GM21619 (cell line): ENCODE results near the gene SOX9.
"Not testable (repeated sequence)": the region's sequence is repeated elsewhere in the genome, so short reads cannot be mapped to it uniquely, and the experiment has no call there.

Source experiments
- ATAC-seq: cut with Tn5 transposase; IDR thresholded peaks from one replicate; pipeline ENCODE4 v1.9.1; 2021; ENCODE audit not compliant: unreplicated experiment

The SOX9 gene

GRCh38 chr17:72125742-72126141 lies 4.9 kb downstream of the SOX9 start:
- ATAC-seq = no peak

- ATAC-seq = no peak
These were observed 6.0 kb downstream of the SOX9 start for GRCh38 chr17:72126575-72127486.

- ATAC-seq = no peak
These were observed 7.2 kb downstream of the SOX9 start for GRCh38 chr17:72128039-72128438.

DNA sequence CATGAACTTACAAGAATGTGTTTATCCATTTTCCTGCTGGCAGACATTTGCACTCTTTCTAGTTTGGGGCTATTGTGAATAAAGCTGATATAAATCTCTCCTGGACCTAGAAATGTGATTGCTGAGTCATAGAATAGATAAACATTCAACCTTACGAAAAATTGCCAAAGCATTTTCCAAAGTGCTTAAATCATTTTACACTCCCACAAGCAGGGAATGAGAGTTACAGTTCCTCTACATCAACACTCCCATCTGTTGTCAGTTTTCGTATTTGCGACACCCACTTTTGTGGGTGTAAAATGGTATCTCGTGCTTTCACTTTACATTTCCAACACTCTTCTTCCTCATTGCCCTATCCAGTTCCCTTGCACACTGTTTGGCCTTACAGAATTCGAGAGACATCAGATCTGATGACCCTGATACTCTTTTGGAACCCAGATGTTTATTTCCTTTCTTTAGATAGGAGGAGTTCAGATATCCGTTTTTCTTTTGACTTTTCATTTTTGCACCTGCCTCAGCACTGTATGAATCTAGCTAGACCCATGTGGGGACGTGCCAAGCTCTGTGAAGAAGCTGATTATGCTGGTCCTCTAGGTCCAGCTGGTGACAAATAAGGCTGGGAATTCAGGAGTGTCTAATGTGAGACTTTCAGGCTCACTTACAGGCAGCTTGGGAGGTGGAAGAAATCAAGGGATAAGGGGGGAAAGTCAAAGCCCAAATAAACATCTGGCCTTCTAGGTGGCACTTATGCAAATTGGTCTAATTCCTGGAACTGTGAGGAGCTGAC lies 14.0 kb downstream of the SOX9 start:
- no peak for ATAC-seq

DNA sequence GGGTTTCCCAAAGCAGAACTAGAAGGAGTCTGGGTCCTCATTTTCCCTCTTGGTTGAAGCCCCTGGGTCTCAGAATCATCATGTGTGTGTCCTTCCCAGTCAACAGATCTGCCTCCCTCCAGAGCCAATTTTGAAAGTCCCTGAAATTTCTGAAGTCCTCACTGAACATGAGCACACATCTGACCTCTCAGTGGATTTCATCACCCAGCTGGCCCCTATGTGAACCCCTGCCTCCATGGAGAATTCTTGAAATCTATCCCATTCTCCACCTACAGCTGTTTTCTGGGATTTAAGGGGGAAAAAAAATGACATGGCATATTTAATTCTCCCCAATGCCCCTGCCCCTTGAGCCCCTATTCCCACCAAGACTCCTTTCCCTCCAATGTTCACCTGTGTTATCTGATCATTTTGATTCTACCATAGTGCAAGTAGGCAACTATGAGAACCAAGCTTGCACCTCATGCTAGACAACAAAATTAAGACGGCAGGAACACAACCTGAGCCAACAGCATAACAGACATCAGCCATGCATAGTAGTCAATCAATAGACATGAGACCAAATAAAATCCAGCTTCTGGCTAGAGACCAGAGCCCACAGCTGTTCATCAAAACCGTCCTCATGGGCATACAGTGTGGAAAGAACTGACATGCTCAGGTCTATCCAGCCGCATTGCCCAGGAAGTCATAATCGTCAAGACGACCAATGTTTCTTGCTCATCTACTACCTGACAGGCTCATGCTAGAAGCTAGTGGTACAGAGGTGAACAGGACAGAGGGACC lies 14.9 kb downstream of the SOX9 start:
- no peak for ATAC-seq

DNA sequence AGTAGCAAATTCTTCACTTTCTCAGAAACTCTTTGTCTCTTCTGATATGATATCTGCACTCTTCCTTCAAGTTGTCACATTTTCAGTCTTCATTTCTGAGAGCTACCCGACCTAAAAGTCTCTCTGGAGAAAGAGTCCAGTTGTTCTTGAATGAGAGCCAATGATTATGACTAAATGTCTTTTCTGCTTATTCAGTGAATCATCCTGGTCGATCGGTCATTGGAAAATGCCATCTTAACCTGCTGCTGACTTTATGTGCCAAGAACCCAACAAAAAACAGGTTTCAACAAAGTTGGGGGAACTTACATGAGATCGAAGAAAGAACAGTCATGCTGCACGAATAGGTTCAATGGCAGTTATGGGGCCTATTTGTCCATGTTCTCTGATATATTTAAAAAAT lies 15.9 kb downstream of the SOX9 start:
- ATAC-seq = no peak

GRCh38 chr17:72137161-72137560 lies 16.3 kb downstream of the SOX9 start:
- no peak for ATAC-seq

DNA sequence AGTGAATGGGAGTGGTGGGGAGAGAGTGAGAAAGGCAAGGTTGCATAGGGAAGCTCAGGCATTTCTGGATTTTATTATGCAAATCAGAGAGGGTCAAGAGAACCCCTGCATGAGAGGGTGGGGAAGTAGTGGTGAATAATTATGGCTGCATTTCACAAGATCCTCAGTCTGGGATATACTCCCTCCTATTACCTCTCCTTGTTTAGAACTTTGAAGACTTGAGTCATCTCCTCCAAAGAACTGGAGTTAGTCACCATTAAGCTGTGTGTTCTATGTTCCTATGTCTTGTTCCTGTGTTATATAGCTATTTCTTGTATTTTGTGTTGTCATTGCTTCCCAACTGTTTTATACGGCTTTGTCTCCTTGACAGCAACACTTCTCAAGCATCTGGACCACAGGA lies 18.4 kb downstream of the SOX9 start:
- ATAC-seq = no peak

- ATAC-seq = no peak
These were observed 20.5 kb downstream of the SOX9 start for GRCh38 chr17:72141336-72141735.

DNA sequence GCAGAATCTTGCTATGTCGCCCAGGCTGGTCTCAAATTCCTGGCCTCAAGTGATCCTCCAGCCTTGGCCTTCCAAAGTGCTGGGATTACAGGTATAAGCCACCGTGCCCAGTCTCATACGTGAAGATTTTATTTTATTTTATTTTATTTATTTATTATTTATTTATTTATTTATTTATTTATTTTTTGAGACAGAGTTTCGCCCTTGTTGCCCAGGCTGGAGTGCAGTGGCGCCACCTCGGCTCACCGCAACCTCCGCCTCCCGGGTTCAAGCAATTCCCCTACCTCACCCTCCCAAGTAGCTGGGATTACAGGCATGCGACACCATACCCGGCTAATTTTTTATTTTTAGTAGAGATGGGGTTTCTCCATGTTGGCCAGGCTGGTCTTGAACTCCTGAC lies 21.3 kb downstream of the SOX9 start:
- not testable (repeated sequence) for ATAC-seq

DNA sequence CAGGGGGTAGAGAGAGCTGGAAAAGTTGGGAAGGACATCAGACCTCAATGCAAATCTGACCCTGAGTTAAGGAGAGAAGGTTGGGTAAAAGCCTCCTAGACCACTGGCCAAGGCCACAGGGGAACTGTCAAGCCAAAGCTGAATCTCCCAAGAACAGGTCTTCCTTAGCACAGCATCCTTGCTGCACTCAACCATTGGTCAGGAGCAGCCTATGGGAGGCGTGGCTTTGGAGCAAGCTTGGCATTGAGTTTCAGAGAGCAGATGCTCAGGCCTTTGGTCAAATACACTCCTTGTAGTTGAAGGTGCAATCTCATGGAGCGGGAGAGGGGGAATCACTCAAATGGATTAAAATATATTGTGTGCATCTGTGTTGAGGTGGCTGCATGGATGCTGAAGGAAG lies 21.8 kb downstream of the SOX9 start:
- no peak for ATAC-seq

DNA sequence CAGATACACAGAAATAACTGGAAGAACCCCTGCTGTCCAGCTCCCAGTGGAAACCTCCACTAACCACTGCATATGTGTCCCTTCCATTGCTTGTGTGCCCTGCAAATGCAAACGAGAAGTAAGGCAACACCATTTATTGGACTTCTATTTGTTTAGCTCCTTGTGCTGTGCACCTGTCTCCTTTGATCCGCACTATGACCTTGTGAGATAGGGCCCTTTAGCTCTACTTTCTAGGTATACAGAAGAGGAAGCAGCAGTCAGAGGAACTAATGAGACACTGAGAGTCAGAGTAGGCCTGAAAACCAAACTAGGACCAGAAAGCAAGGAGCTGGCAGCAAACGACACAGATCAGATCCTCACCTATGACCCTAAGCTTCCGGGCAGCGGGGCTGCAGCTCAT lies 22.4 kb downstream of the SOX9 start:
- no peak for ATAC-seq

- ATAC-seq = no peak
These were observed 23.3 kb downstream of the SOX9 start for GRCh38 chr17:72144101-72144500.

DNA sequence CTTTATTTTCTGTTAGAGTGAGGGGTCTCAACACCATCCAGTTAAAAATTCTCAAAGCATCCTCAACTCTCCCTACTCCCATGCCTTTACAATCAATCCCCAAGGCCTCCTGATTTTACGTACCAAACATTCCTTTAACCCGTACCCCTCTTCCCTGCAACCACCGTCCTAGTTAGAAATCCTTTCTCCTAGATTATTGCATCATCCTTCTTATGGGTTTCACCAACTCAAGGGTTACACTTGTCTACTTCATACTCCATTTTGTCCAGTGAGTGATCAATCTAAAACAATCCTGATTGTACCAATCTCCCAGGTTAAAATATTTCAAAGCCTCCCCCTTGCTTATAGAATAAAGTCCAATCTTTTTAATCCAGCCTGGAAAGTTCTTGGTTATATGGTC lies 24.7 kb downstream of the SOX9 start:
- no peak for ATAC-seq

- no peak for ATAC-seq
These were observed 25.1 kb downstream of the SOX9 start for GRCh38 chr17:72145962-72146361.

DNA sequence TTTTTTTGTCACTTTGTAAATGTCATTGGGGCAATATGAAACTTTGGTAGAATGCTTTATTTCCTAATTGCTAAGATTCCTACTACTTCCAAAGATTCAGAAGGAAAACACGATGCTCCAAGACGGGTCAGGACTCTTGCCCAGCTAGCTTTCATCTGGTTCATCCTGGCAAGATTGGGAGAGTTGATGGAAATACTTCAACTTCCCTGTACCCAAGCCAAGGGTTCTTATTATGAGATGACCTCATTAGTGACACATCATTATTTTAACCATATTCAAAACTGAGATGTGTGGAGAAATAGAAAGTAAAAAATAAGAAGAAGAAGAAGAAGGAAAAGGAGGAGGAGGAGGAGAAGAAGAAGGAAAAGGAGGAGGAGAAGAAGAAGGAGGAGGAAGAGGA lies 25.6 kb downstream of the SOX9 start:
- no peak for ATAC-seq

DNA sequence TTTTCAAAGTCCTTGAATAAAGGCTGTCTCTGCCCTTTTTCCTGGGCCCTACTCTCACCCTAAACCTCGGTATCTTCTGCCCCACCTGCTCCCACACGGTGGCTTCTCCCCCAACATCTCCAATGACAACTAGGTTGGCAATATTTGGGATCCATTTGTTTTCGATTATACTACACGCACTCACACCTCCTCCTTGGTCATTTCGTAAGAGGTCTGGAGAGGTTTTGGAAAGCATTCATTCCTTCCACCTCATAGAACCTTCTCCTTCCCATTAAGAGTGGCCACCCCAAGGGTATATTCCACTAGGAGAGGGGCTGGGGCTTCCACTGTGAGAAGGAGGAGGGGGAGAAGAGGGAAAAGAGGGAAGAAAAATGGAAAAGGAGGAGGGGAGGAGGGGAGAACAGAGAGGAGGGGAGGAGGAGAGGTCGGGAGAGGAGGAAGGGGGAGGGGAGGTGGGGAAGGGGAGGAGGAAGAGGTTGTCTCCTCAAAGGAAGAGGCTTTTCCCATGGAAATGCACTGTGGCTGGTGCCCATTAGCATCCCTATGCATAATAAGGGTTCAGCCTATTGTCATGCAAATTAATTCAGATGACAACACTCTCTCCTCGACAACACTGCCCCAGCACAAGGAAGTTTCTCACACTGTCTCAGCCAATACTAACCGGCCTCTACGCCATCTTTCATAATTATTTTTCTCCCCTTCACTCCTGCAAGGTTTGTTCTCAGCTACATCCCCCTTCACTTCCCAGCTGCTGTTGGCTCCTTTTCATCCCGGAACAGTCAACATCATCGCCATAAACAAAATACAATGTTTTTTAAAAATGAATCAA lies 30.0 kb downstream of the SOX9 start:
- ATAC-seq = no peak

GRCh38 chr17:72151565-72152386 lies 31.0 kb downstream of the SOX9 start:
- no peak for ATAC-seq

DNA sequence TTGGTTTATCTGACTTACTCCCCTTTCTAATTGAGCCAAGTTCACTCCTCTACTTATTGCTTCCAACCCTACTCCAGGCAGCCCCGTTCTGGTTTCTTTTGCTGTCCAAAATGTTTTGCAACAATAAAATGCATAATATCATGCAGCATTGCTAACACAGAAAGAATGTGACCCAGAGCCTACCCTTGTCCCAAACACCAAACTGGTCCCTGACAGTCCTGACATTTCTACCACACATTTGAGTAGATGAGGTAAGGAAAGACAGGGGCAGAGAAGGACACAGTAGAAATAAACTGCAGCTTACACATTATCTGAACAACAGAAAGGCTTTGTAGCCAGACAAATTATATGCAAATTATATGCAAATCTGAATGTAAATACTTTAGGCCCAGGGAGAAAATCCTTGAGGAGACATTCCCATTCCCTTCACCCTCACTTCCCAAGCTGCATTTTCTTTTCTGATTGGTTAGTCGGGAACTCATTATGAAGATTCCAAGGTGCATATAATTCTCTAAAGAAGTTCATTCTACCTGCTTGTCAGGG lies 31.6 kb downstream of the SOX9 start:
- ATAC-seq = no peak
